Stimulated activated effector memory CD8-positive, alpha-beta T cell treated with anti-CD3 and anti-CD28 coated beads, Interleukin-12 subunit alpha, Interleukin-12 subunit beta, amount 100 ng/mL, for 72 hours (primary cell): Measurements from ENCODE around the gene PTPN2.

Experiments
- ATAC-seq: fragments of 150-1000 bp; cut with Tn5 transposase; 2 replicates; pipeline ENCODE4 v1.10.0; 2021
- DNase-seq, 2 donors: peaks; one replicate each; pipeline ENCODE4 v3.0.0; 2021 to 2022; ENCODE audit warnings: low spot score in 2 of 2
- H3K27ac Mint-ChIP-seq: one replicate; pipeline ENCODE4 v1.8.0; 2022; ENCODE audit warnings: mild to moderate bottlenecking, mixed read lengths
- H3K36me3 Mint-ChIP-seq: one replicate; pipeline ENCODE4 v1.8.0; 2022; ENCODE audit warnings: mild to moderate bottlenecking, mixed read lengths
- H3K4me1 Mint-ChIP-seq: one replicate; pipeline ENCODE4 v1.8.0; 2022; ENCODE audit warnings: mixed read lengths
- H3K4me3 Mint-ChIP-seq: one replicate; pipeline ENCODE4 v1.8.0; 2022; ENCODE audit warnings: mild to moderate bottlenecking, mixed read lengths
- H3K9me3 Mint-ChIP-seq: one replicate; pipeline ENCODE4 v1.8.0; 2022; ENCODE audit warnings: mixed read lengths

The PTPN2 gene

DNA sequence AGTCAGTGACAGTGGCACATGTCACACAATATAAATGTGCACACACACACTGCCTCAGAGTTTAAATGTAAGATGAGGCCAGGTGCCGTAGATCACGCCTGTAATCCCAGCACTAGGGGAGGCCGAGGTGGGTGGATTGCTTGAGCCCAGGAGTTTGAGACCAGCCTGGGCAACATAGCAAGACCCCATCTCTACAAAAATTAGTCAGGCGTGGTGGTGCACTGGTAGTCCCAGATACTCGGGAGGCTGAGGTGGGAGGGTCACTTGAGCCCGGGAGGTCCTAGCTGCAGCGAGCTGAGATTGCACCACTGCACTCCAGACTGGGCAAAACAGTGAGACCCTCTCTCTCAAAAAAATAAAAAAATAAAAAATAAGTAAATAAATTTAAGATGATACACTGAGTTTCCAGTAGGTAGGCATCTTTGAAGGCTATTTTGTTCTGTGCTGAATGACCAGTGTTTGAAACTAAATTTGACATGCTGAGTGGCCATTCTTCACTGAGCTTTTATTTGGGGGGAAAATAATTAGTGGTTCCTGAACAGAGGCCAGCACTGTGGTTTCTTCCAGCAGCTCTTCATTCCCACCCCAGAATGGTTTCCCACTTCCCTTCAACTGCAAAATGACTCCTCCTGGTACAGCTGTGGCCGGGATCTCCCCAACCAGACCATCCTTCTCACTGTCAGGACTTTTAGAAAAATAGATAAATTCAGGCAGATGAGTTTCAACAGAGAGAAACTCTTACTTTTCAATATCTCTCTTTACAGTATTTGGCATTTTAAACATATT, 136.3 kb downstream of the PTPN2 start:
- DNase-seq (no peak), ATAC-seq (no peak)
- Mint-ChIP-seq H3K36me3 (peaks cover 8% of the 10 kb centered on the region), H3K9me3 (no peaks in the 10 kb centered on the region), H3K27ac (no peak overlapping the region), H3K4me1 (peaks cover 15% of the 10 kb centered on the region), H3K4me3 (no peak overlapping the region)

DNA sequence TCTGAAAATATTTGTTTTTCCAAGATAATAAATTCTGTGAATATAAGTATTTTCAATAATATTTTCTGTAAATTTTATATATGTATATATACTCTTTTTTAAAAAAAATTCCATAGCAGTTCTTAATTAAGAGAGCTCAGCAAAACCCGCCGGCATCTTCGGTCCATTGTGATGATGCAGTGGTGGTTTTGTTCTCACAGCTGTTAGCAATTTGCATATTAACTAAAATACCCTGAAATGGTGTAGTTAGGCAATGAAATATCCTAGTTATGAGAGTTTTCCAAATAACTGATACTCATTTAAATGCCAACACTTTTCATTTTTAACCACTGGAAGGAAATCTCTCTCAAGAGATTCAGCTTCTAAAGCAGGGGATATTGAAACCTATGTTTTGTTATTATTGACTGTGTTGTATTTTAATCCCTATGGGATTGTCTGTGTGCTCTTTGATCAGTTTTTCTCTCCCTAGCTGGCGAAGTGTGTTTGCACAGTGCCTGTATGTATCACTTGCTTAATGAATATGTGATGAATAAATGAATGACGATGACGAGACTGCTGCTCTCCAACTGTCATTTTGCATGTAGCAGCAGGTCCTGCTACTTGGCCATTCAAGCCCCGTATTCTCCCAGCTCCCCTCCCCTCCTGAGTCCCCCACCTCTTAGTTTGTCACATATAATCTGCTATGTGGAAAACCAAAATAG, 138.8 kb downstream of the PTPN2 start:
- no peak for DNase-seq
- H3K36me3 Mint-ChIP-seq, result peaks cover 8% of the 10 kb centered on the region
- H3K4me3 Mint-ChIP-seq, result no peak overlapping the region
- no peak for ATAC-seq
- no peaks in the 10 kb centered on the region for H3K9me3 Mint-ChIP-seq
- no peak overlapping the region for H3K27ac Mint-ChIP-seq
- H3K4me1 Mint-ChIP-seq, result peaks cover 10% of the 10 kb centered on the region

DNA sequence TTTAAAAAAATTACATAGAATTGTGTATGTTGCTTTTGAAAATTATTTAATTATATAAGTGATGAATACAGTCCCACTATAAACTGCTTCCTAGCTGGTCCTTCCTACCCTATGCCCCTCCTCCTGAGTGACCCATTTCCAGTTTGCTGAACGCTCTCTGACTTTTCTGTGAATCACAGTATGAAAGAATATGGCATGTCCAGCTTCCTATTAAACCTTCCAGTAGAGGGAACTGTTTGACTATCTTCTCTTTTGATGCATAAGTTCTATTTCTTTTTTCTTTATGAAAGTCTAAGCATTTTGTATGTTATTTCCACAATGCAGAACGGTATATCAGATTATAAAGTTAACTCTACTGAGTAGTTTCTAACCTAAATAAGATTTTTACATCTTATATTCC, 139.9 kb downstream of the PTPN2 start:
- Mint-ChIP-seq H3K4me1 (peaks cover under 1% of the 10 kb centered on the region), H3K36me3 (peaks cover 2% of the 10 kb centered on the region), H3K27ac (no peak overlapping the region), H3K4me3 (no peak overlapping the region), H3K9me3 (no peaks in the 10 kb centered on the region)
- peak; percentile 68 for ATAC-seq
- DNase-seq, result no peak

DNA sequence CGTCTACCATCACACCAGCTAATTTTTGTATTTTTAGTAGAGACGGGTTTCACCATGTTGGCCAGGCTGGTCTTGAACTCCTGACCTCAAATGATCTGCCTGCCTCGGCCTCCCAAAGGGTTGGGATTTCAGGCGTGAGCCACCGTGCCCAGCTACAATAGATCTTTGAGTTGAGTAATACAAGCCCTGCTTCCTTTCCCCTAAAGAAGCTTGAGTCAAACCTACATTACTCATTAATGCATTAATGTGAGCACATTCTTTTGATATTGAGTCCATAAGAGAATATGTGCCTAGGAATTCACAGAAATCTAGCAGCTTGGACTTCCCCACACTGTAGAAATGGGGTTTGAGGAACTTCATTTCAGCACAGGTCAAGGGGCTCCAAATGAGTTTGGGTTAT, 141.6 kb downstream of the PTPN2 start:
- Mint-ChIP-seq H3K36me3 (no peaks in the 10 kb centered on the region), H3K4me1 (no peaks in the 10 kb centered on the region), H3K9me3 (no peaks in the 10 kb centered on the region), H3K27ac (no peak overlapping the region), H3K4me3 (no peak overlapping the region)
- no peak for ATAC-seq
- no peak for DNase-seq
